ENCODE results near the gene EPHA5. TPM values are rescaled to one million over a fixed set of nuclear protein-coding genes. Genes with fewer than 3 reads are reported as not detected.
"Not testable (repeated sequence)": the region's sequence is repeated elsewhere in the genome, so short reads cannot be mapped to it uniquely, and the experiment has no call there.

Gene EPHA5
- total and polyA plus RNA-seq, 2 experiments from 2014 or later, result 0.15 TPM; not detected in 1

GRCh38 chr4:65310586-65310985 is 359.7 kb downstream of the EPHA5 start:
- Histone ChIP-seq H3K36me3 (no peaks in the 10 kb centered on the region), H3K27ac (no peak overlapping the region), H3K27me3 (no peaks in the 10 kb centered on the region), H3K4me3 (no peak overlapping the region), H3K4me1 (ENCODE audit: low read depth) (no peaks in the 10 kb centered on the region), H3K9me3 (ENCODE audit: low read depth) (no peaks in the 10 kb centered on the region)
- DNase-seq (ENCODE audit: low read depth in 1 of 2, low spot score in 1 of 2), result no peak
- TF ChIP-seq, protein P1, sequence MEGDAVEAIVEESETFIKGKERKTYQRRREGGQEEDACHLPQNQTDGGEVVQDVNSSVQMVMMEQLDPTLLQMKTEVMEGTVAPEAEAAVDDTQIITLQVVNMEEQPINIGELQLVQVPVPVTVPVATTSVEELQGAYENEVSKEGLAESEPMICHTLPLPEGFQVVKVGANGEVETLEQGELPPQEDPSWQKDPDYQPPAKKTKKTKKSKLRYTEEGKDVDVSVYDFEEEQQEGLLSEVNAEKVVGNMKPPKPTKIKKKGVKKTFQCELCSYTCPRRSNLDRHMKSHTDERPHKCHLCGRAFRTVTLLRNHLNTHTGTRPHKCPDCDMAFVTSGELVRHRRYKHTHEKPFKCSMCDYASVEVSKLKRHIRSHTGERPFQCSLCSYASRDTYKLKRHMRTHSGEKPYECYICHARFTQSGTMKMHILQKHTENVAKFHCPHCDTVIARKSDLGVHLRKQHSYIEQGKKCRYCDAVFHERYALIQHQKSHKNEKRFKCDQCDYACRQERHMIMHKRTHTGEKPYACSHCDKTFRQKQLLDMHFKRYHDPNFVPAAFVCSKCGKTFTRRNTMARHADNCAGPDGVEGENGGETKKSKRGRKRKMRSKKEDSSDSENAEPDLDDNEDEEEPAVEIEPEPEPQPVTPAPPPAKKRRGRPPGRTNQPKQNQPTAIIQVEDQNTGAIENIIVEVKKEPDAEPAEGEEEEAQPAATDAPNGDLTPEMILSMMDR (IDR thresholded peaks at IDR 0.05; ENCODE audit: low read depth, low read length), result no peak

DNA sequence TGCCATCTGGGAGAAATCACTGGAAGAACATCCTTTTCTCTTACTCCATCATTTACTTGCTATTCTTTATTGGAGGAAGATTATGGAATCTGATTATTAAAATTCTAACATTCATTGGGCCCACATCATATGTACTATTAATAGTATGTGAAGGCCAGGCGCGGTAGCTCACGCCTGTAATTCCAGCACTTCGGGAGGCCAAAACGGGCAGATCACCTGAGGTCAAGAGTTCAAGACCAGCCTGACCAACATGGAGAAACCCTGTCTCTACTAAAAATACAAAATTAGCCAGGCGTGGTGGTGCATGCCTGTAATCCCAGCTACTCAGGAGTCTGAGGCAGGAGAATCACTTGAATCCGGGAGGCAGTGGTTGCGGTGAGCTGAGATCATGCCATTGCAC is 361.7 kb downstream of the EPHA5 start:
- H3K9me3 ChIP-seq (ENCODE audit: low read depth); H3K27me3 ChIP-seq; H3K4me1 ChIP-seq (ENCODE audit: low read depth); H3K27ac ChIP-seq; DNase-seq (ENCODE audit: low read depth in 1 of 2, low spot score in 1 of 2); H3K36me3 ChIP-seq; H3K4me3 ChIP-seq: not testable (repeated sequence)

- Histone ChIP-seq H3K27ac (no peak overlapping the region), H3K4me3 (no peak overlapping the region), H3K27me3 (no peaks in the 10 kb centered on the region), H3K9me3 (ENCODE audit: low read depth) (no peaks in the 10 kb centered on the region), H3K36me3 (no peaks in the 10 kb centered on the region), H3K4me1 (ENCODE audit: low read depth) (no peaks in the 10 kb centered on the region)
- TF ChIP-seq, protein P1 (IDR thresholded peaks at IDR 0.05; ENCODE audit: low read depth, low read length), result no peak
- no peak for DNase-seq (ENCODE audit: low read depth in 1 of 2, low spot score in 1 of 2)
These were observed 368.1 kb downstream of the EPHA5 start for GRCh38 chr4:65302145-65302544.

DNA sequence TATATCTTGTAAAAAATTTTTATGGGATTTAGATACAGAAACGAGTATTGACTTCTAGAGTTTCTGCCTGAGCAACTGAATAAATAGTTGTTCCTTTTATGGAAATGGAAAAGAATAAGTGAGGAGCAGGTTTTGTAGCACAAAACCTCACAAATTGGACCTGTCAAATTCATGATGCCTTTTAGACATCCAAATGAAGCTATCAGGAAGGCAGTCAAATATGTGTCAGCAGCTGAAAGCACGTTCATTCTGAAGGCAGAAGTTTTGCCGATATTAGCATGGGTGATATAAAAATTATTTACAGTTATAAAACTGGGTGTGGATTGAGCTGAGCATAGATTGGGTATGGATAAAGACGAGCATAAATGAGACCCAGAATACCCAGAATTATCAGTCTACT is 374.0 kb downstream of the EPHA5 start:
- DNase-seq (ENCODE audit: low read depth in 1 of 2, low spot score in 1 of 2), result no peak
- TF ChIP-seq, protein P1 (IDR thresholded peaks at IDR 0.05; ENCODE audit: low read depth, low read length), result no peak
- Histone ChIP-seq H3K27me3 (no peaks in the 10 kb centered on the region), H3K36me3 (no peaks in the 10 kb centered on the region), H3K27ac (no peak overlapping the region), H3K9me3 (ENCODE audit: low read depth) (no peaks in the 10 kb centered on the region), H3K4me3 (no peak overlapping the region), H3K4me1 (ENCODE audit: low read depth) (no peaks in the 10 kb centered on the region)

DNA sequence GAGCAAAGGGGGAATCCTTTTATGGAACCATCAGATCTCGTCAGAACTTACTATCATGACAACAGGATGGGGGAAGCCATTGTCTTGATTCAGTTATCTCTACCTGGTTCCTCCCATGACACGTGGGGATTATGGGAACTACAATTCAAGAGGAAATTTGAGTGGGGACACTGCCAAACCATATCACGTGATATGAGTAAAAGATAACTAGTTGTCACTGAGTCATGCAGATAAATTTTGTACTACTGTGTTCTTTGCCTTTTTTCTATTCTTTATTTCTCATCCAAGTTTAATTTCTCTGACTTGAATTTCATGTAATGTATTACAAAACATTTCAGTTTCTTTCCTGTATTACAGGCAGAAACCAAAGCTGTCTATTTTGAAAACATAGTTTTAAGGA is 383.2 kb downstream of the EPHA5 start:
- H3K4me3 ChIP-seq, result no peak overlapping the region
- DNase-seq (ENCODE audit: low read depth in 1 of 2, low spot score in 1 of 2), result no peak

More for the DNA sequence above, 383.2 kb downstream of the EPHA5 start:
- H3K27me3 ChIP-seq, result no peaks in the 10 kb centered on the region
- H3K4me1 ChIP-seq (ENCODE audit: low read depth), result no peaks in the 10 kb centered on the region
- TF ChIP-seq, protein P1 (IDR thresholded peaks at IDR 0.05; ENCODE audit: low read depth, low read length), result no peak
- no peak overlapping the region for H3K27ac ChIP-seq
- H3K36me3 ChIP-seq, result no peaks in the 10 kb centered on the region
- H3K9me3 ChIP-seq (ENCODE audit: low read depth), result no peaks in the 10 kb centered on the region
